ENCODE measurements around the gene DEUP1.

- TF ChIP-seq POLR2A (IDR thresholded peaks at IDR 0.05) (no peak), POLR2AphosphoS5 (IDR thresholded peaks at IDR 0.05) (no peak)
Measured at GRCh38 chr11:93303689-93304088, 26.9 kb upstream of the DEUP1 start.

Measured in breast epithelium (tissue), 3 donors.